ENCODE data around the gene LSAMP.

DNA sequence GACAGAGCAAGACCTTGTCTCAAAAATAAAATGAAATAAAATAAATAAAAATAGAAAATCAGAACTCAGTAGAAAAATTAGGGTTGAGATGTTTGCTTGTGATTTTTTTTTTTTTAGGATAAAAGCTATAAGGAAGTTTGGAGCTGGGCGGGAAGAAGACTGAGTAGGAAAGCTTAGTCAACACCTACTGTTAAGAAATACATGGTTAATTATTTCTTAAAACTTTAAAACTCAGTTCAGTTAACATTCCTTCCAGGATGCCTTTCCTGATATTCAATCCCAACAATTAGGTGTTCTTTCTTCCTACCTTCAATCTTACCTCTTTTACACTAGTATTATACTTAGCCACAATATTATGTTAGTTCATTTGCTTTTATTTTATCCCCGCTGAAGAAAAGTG, 246.2 kb downstream of the LSAMP start:
- TF ChIP-seq, protein P1, sequence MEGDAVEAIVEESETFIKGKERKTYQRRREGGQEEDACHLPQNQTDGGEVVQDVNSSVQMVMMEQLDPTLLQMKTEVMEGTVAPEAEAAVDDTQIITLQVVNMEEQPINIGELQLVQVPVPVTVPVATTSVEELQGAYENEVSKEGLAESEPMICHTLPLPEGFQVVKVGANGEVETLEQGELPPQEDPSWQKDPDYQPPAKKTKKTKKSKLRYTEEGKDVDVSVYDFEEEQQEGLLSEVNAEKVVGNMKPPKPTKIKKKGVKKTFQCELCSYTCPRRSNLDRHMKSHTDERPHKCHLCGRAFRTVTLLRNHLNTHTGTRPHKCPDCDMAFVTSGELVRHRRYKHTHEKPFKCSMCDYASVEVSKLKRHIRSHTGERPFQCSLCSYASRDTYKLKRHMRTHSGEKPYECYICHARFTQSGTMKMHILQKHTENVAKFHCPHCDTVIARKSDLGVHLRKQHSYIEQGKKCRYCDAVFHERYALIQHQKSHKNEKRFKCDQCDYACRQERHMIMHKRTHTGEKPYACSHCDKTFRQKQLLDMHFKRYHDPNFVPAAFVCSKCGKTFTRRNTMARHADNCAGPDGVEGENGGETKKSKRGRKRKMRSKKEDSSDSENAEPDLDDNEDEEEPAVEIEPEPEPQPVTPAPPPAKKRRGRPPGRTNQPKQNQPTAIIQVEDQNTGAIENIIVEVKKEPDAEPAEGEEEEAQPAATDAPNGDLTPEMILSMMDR (IDR thresholded peaks at IDR 0.05): no peak
- TF ChIP-seq SMC3 (IDR thresholded peaks at IDR 0.05; ENCODE audit: low read depth, low read length): no peak
- TF ChIP-seq RAD21 (IDR thresholded peaks at IDR 0.05; ENCODE audit: low read length): no peak
- TF ChIP-seq POLR2AphosphoS5 (IDR thresholded peaks at IDR 0.05; ENCODE audit: low read depth, low read length): no peak
- no peak for TF ChIP-seq EP300 (IDR thresholded peaks at IDR 0.05; ENCODE audit: borderline replicate concordance in 1 of 2, low read depth in 1 of 2, low read length in 1 of 2)
- no peak for TF ChIP-seq YY1 (IDR thresholded peaks at IDR 0.05; ENCODE audit: low read depth)
- TF ChIP-seq ELF1 (IDR thresholded peaks at IDR 0.05): no peak
- TF ChIP-seq GABPA (IDR thresholded peaks at IDR 0.05; ENCODE audit: low read depth): no peak
- TF ChIP-seq, protein P2, sequence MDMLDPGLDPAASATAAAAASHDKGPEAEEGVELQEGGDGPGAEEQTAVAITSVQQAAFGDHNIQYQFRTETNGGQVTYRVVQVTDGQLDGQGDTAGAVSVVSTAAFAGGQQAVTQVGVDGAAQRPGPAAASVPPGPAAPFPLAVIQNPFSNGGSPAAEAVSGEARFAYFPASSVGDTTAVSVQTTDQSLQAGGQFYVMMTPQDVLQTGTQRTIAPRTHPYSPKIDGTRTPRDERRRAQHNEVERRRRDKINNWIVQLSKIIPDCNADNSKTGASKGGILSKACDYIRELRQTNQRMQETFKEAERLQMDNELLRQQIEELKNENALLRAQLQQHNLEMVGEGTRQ (IDR thresholded peaks at IDR 0.05; ENCODE audit: borderline replicate concordance, low read depth, low read length): no peak
- TF ChIP-seq RXRA (IDR thresholded peaks at IDR 0.05; ENCODE audit: borderline replicate concordance, low read depth): no peak
- TF ChIP-seq EZH2phosphoT487 (IDR thresholded peaks at IDR 0.05; ENCODE audit: borderline replicate concordance, low read depth): no peak
- TF ChIP-seq MEF2A (IDR thresholded peaks at IDR 0.05; ENCODE audit: borderline replicate concordance, low read depth): no peak
- no peak for TF ChIP-seq TCF12 (IDR thresholded peaks at IDR 0.05)
- TF ChIP-seq RCOR1 (IDR thresholded peaks at IDR 0.05; ENCODE audit: low read length): no peak

Data from SK-N-SH (cell line).